Ureter (tissue), 1 donor: Measurements from ENCODE around the gene PPP1R1A. TPM values are rescaled to one million over a fixed set of nuclear protein-coding genes. Genes with fewer than 3 reads are reported as not detected.

Experiments
- DNase-seq: peaks from one replicate; pipeline ENCODE4 v3.0.0-alpha.2; 2020; ENCODE audit warnings: low spot score
- total RNA-seq: library from RNA; stranded (reverse); gene quantifications from one replicate; pipeline ENCODE4 v1.2.4, GENCODE V29; 2023
- donor health status: DM: yes; HTN: yes; CAD: no.

Gene PPP1R1A
- total RNA-seq, 1 donor from 2014 or later, result 1.1 TPM

DNA sequence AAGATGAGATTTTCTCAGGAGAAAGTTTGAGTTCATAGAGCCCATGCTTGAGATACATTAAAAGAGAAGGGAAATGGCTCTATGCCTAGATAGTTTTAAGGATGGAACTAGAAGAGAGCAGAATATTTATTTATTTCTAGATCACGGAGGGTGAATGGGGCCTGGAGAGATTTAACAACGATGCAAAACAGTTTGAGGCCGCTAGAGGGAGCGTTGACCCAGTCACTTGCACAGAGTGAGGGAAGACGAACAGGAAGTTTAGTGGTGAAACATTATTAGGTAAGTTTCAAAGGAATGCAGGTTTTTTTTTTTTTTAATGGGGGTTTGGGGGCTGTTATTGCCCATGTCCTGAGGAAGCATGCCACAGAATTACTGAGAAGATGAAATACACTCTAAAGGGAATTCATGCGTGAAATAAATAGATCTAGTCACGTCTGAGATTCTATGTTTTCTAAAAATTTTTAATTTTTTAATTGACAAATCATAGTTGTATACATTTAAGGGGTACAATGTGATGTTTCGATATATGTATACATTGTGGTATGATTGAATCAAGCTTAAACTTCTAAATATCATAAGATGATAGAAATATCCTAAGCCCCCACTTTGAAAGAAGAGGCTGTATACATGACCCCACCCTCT lies 14.8 kb upstream of the PPP1R1A start:
- peak; percentile 73 for DNase-seq

DNA sequence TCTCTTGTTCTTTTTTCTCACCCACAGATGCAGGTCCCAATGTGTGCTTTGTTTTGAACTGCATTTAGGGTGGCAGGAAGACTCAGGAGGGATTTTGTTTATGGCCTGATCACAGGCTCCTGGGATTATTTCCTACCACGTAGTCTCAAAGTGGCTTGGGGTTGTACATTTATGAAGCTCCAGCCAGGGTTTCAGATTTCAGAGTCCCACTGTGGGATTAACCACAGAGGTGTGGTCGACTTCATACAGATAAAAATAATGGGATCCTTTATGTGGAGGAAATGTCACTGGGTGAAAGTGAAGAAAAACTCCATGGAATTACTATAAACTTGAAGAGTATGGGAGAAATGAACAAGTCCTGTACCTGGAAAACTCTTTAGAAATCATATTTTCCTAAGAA lies 14.2 kb upstream of the PPP1R1A start:
- no peak for DNase-seq

DNA sequence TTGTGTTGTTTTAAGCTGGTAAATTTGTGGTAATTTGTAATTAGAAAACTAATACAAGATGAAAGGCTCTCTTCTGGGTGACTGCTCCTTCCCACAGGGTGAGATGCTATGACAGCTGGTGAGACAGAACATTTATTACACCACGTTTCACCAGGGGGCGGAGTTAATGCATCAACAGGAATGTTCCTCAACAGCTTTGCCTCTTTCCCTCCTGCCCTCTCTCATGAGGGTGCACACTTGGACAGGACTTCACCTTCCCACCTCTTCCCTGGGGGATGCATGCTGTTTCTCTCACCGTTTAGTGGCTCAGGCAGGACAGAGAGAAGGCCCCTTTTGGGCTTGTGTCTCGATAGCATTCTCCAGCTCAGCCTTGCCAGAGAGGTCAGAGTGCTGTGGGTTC lies 13.4 kb upstream of the PPP1R1A start:
- no peak for DNase-seq

DNA sequence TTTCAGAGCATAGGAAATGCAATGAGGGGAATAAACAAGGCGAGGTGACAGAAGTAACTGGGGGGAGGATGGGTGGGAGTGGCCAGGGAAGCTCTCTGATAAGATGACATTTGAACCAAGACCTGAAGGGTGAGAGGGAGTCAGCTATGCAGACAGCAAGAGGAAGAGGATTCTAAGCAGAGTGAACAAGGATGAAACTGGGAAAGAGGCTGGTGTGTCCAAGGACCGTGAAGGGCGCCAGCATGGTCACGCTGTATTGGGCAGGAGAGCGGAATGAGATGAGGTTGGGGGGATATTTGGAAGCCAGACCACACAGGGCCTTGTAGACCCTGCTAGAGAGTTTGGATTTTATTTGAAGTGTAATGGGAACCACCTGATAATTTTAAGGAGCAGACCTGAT lies 10.5 kb upstream of the PPP1R1A start:
- no peak for DNase-seq

DNA sequence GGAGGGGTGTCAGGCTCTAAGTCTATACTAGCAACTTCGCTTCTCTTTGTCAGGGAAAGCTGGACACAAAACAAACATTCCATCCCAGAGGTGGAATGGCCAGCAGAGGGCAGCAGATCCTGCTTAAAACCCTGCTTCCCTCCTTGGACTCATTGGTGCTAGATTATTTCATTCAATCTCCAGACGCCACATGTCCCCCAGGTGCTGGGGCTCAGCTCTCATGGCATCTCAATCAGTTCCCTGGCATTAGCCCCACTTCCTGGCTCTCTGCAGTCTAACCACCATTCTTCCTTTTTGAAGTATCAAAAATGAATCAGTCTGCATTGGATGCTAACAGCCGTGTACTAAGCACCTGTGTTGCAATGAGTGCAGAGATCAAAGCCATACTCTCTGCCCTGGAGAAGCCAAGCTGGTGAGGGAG lies 8.1 kb upstream of the PPP1R1A start:
- peak; percentile 66 for DNase-seq

DNA sequence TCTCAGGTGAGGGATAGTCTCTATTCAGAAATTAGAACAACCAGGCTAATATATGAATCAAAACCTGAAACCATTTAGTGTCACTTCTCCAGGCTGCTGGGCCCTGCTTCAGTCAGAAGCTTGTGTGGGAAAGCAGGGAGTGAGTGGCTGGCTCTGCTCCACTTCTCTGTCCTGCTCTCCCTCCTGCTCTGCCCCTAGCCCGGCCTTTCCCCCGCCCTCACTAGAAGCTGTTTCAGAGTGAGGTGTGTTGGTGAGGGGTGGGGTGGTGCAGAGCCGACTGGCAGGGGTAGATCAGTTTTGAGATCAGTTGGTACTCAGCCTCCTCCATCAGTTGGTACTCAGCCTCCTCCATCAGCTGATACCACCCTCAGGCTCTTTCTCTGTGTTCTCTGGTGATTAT lies 7.0 kb upstream of the PPP1R1A start:
- DNase-seq, result no peak

DNA sequence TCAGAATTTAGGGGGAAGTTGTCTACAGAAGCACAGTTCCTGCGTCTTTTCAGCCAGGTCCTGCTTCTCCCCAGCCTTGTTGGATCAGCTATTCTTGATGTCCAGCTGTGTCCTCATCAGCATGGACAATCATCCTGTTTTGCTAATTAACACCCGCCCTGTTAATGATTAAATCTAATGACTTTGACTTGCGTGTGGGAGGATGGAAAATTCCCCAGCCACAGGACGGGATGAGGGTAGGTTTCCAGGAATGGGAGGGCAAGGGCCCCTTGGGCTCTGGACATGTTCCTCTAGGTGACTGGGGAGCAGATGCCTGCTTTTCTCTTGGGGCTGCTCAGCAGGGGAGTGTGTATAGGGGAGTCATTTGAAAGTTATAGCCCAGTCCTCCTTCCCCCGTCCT lies 5.3 kb upstream of the PPP1R1A start:
- no peak for DNase-seq

DNA sequence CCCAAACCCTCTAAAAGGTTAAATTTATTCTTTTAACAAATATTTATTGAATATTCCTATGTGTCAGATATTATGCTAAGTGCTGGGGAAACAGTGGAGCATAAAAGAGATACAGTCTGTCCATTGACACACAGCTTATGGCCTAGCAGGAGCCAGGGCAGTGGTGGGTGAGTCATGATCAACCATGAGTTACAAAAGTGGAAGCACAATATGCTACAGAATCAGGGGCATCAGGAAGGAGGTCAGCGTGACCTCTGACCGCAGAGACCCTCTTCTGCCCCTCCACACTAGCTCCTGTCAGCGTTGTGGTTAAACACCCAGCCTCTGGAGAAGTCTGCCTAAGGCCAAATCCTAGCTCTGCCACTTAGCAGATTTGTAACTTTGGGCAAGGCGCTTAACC lies 4.7 kb upstream of the PPP1R1A start:
- DNase-seq, result no peak

DNA sequence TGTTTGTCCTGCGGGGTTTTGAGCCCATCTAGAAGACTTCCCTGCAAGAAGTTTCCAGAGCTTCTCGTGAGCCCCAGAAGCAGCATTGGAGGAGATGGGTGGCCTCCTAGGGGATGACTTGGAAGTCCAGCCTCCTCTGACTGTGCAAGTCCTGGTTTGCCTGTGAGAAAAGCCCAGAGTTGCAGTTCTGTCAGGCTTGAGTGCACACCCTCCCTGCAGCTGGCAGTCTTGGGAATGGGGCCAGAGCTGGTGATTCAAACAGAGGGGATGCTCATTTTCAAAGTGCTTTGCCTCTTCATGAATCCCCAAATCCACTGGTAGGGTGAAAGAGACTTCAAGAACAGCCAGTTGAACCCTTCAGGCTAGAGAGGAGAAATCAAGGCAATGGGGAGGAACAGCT lies 3.9 kb upstream of the PPP1R1A start:
- DNase-seq, result no peak

DNA sequence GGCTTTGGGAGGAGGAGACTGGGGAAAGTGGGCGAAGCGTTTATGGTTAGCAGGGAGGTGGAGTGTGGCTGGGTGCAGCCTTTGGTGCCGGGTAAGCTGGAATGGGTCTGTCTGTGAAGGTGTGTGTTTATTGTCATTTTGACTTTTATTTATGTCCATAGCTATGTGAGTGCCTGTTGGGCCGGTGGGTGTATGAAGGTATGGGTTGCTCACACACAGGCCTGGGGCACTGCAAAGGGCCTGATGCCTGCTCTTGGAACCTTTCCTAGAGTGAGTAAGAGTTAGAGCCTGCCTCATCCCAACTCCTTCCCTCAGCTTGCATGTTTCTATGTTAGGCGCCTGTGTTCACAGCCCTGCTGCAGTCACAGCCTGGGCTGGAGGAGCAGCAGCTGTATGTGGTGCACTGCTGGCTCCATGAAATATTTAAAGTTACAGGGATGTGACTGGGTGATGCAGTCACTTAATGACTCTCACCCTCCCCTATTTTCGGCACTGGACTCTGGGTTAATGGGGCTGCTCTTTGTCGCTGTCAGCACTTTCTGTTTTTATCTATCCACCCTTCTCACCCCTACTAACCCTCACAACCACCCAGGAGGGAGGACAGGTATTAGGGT lies 2.6 kb upstream of the PPP1R1A start:
- DNase-seq, result no peak

DNA sequence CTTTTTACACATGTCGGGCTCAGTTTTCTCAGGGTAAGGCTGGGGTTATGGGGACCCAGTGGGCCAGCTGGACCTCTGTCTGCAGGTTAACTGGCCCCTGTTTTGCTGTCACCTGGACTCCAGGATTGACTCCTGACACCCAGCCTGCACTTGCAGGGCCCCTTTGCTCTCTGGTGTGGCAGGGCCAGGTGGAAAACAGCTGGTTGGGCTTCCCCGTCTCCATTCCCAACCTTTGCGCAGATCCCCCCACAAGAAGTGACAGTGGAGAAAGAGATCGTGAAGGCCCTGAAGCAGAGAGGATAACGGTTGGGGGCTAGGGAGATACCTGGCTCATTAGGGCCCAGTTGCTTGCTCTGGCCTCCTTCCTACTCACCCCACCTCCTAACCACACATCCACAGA lies 1.5 kb upstream of the PPP1R1A start:
- no peak for DNase-seq

DNA sequence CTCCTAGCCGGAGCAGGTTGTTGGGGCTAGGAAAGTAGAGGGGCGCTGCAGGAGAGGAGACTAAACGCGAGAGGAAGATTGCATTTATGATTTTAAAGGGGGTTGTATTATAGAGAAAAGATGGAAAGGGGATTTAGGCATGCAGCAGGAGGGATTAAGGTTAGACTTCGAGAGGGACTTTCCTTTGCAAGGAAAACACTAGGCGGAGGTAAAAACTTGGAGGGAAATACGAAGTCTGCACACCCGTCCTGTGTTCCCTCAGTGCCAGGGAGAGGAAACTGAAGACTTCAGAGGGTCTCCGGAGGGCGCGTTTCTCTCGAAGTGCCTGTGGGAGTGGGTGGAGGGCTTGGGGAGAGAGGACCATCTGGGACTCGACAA lies 420 bp upstream of the PPP1R1A start:
- no peak for DNase-seq

DNA sequence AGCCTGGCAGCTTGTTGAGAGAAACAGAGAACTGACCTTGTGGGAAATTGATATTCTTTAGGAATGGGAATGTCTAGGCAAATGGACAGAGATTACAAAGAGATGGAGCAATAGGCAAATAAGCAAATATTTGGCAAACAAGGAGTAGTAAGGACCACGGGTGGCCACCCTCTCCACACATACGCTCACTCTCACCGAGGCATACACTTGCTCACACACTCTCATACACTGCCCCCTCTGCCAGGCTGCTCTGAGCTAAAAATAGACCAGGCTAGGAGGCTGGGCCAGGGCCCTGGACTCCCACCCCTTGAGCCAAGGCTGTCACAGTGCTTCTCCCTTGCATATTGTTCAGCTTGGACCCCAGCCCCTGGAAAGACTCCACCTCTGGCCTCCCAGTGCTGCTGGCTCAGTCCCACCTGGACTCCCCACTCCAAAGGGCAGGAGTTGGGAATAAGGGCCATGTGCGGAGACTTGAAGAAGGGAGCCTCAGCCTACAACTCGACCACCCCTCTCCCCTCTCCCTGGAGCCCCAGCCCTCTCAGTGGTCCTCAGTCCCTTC lies 1.1 kb downstream of the PPP1R1A start:
- DNase-seq, result no peak

DNA sequence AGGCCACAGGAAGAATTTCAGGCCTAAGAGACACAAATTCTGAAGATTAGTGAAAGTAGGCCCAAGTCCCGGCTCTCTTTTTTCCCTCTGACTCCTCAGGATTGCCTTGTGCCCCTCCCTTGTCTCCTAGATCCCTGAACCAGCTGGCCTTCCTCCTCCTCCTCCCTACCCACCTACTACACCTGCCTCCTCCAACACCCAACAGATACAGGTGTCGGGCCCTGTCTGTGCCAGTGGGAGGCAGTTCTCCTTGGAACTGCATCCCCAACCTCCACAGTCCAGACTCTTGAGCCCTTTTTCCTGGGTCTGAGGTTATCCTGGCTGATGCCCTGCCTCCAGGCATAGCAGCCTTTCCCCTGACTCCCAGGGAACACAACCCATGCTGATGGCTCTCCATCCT lies 1.8 kb downstream of the PPP1R1A start:
- no peak for DNase-seq

DNA sequence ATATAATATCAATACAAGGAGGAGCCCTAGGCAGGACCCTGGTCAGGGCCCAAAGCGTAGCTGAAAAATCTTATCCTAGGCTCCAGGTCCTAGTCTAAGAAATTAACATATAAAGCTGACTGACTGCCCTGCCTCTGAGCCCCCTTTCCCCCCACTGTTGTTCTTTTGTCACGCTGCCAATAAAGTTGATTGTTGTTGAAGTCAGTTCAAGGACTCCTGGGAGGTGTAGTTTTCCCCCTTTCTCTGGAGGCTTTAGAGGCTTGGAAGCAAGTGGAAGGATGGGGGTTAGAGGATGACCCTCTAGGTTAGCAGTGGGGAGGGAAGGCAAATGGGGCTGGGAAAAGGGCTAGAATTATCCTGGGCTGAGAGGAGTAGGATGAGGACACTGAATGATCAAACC lies 3.2 kb downstream of the PPP1R1A start:
- no peak for DNase-seq

DNA sequence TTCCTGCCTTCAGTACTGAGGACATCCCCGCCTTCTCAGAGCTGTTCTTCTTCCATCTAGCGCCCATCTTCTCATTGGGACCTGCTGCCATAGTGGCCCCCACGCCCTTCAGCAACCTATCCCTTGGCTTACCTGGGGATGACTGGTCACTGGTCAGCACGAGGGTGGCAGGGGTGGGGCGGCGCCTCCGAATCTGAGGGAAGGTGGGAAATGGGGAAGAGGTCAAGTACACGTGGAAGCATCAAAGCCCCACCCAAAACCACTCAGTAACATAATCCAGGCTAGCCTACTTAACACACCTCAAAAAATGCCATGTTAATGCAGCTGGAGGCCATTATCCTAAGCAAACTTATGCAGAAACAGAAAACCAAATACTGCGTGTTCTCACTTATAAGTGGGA lies 4.3 kb downstream of the PPP1R1A start:
- DNase-seq, result no peak

DNA sequence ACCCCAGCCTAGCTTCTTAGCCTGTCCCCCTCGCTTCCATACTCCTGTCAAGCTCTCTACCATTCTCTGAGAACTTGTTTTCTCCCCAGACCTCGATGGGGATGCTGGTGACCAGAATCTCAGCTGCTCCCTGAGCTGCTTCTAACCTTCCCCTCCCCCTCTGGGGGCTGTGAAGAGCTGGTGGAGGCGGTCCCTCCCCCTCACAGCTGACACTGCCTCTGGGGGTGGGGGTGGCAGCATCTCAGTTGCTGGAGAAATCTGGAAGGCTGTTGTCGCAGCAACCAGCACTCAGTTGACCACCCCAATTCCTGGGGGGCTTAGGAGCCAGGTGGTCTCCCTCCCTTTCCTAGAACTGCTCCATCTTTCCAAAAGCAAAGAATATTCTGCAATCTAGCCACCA lies 4.7 kb downstream of the PPP1R1A start:
- DNase-seq, result no peak

DNA sequence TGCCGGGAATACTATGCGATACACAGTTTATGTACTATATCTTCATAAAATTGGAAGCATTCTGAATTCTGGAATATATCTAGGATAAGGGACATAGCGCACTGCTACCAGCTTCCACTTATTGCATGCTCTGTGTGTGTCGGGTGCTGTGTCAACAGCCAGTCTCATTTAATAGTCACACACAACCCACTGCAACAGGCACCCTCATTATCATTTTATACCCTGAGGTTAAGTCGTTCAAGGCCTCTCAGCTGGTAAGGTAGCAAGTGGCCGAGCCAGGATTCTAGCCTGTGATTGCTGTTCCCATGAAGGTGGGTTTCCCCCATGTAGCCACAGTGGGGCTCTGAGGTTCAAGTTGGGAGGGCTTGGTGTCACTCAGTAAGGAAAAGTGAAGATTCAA lies 7.0 kb downstream of the PPP1R1A start:
- DNase-seq, result no peak

DNA sequence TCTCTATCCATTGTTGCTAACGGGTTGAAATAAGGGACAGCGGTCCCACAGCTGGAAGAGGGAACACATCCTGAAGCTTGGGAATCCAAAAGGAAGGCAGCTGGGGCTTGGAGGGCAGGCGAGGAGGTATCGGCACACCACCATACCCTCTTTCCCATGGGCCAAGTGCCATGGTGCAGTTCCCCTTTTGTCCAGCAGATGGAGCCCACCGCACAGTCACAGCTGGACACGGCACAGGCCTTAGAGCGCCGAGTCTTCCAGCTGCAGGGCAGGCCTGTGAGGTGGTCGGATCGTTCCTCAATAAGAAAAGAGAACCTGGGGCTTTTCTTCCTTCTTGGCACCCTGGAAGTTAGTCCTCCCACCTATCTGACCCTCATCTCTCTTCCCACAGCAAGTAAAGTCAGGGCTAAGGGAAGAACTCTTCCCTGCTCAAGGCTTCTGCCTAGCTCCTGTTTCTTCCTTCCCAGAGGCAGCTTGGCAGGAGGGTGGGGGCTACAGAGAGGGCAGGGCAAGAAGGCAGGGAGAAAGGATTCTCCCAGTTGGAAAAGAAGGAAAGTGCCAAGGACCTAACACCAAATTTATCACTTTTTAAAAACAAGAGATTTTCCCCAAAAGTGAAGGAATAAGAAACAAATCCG lies 8.6 kb downstream of the PPP1R1A start:
- DNase-seq, result peak; percentile 89

DNA sequence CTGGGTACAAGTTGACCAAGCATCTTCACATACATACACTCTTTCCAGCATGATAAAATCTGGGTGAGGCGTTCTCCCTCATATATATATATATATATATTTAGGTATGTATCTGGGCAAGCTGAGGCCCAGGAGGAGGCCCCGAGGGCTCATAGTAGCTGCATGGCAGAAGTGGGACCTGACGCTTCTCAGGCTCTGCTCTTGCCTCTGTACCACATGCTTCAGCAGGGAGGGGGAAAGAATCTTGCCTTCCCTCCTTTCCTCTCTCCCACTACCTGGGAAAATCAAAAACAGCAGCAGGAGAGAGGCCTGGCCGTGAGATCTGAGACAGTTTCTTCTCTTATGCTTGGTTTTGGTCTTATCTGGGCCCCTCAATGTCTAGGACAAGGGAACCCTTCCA lies 9.2 kb downstream of the PPP1R1A start:
- DNase-seq, result no peak

DNA sequence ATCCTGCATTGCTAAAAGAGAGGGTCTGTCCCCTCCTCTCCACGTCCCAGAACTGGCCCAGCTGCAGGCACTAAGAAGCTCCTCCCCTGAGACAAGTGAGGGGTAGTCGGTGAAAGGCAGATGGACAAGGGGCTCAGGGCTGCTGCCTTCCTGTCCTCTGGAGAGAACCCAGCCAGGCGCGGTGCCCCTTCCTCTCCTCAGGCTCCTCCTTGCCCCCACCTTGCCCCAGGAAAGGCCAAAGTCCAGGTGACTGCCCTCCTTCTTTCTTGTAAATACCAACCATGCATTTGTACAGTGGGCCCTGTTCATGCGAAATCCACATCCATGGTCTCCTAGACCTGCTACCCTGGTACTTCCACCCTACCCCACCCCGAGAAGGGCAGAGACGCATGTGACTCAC lies 9.7 kb downstream of the PPP1R1A start:
- no peak for DNase-seq

DNA sequence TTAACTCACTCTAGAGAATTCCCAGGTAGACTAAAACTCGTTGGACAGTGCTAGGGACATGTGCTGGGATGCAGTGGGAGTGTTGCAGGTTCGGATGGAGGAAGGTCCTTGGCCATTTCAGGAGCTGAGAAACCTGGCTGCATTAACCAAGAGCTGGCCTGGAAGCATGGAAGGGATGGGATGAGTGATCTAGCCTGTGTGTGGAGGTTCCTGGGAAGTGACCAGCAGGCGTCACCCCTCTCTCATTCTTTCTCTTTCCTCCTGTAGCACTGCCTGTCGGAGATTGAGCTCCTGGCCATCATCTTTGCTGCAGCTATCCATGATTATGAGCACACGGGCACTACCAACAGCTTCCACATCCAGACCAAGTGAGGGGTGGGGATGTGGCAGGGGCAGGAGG lies 15.6 kb downstream of the PPP1R1A start:
- DNase-seq, result no peak
